ENCODE measurements around the gene APOOL.

APOOL gene

DNA sequence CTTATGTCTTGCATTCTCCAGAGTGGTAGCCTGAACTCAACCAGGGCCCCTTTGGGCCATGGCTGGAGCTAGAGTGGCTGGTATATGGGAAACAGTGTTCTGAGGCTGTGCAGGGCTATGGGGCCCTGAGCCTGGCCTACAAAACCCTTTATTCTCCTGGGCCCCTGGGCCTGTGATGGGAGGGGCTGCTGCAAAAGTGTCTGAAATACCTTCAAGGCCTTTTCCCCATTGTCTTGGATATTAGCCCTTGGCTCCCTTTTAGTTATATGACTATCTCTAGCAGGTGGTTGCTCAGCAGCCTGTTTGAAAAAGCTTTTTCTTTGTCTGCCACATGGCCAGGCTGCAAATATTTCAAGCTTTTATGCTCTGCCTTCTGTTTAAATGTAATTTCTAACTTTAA lies 22.5 kb downstream of the APOOL start:
- in situ Hi-C loops (cut with HindIII; ENCODE audit: low sequenced_read_pairs), result no loop called here

GRCh38 chrX:85029043-85029442 lies 25.4 kb downstream of the APOOL start:
- in situ Hi-C loops (cut with HindIII; ENCODE audit: low sequenced_read_pairs), result no loop called here
- no peak overlapping the region for H3K4me3 ChIP-seq (ENCODE audit: low read depth, low read length)
- TF ChIP-seq, protein P1, sequence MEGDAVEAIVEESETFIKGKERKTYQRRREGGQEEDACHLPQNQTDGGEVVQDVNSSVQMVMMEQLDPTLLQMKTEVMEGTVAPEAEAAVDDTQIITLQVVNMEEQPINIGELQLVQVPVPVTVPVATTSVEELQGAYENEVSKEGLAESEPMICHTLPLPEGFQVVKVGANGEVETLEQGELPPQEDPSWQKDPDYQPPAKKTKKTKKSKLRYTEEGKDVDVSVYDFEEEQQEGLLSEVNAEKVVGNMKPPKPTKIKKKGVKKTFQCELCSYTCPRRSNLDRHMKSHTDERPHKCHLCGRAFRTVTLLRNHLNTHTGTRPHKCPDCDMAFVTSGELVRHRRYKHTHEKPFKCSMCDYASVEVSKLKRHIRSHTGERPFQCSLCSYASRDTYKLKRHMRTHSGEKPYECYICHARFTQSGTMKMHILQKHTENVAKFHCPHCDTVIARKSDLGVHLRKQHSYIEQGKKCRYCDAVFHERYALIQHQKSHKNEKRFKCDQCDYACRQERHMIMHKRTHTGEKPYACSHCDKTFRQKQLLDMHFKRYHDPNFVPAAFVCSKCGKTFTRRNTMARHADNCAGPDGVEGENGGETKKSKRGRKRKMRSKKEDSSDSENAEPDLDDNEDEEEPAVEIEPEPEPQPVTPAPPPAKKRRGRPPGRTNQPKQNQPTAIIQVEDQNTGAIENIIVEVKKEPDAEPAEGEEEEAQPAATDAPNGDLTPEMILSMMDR (IDR thresholded peaks at IDR 0.05; ENCODE audit: low read depth, low read length, missing control alignments), result no peak

More for the DNA sequence above, 22.5 kb downstream of the APOOL start:
- no peak overlapping the region for H3K4me3 ChIP-seq (ENCODE audit: low read depth, low read length)
- TF ChIP-seq, protein P1 (IDR thresholded peaks at IDR 0.05; ENCODE audit: low read depth, low read length, missing control alignments), result no peak
- no peak for DNase-seq (ENCODE audit: low read depth)

GRCh38 chrX:85031505-85031904 lies 27.8 kb downstream of the APOOL start:
- TF ChIP-seq, protein P1 (IDR thresholded peaks at IDR 0.05; ENCODE audit: low read depth, low read length, missing control alignments), result no peak
- in situ Hi-C loops (cut with HindIII; ENCODE audit: low sequenced_read_pairs), result no loop called here

More at GRCh38 chrX:85029043-85029442, 25.4 kb downstream of the APOOL start:
- no peak for DNase-seq (ENCODE audit: low read depth)

GRCh38 chrX:85037114-85037513 lies 33.4 kb downstream of the APOOL start:
- in situ Hi-C loops (cut with HindIII; ENCODE audit: low sequenced_read_pairs), result no loop called here
- no peak overlapping the region for H3K4me3 ChIP-seq (ENCODE audit: low read depth, low read length)
- no peak for DNase-seq (ENCODE audit: low read depth)
- TF ChIP-seq, protein P1 (IDR thresholded peaks at IDR 0.05; ENCODE audit: low read depth, low read length, missing control alignments), result no peak

More at GRCh38 chrX:85031505-85031904, 27.8 kb downstream of the APOOL start:
- no peak overlapping the region for H3K4me3 ChIP-seq (ENCODE audit: low read depth, low read length)
- DNase-seq (ENCODE audit: low read depth), result no peak

GRCh38 chrX:85051627-85052026 lies 48.0 kb downstream of the APOOL start:
- TF ChIP-seq, protein P1 (IDR thresholded peaks at IDR 0.05; ENCODE audit: low read depth, low read length, missing control alignments), result no peak
- no peak overlapping the region for H3K4me3 ChIP-seq (ENCODE audit: low read depth, low read length)
- in situ Hi-C loops (cut with HindIII; ENCODE audit: low sequenced_read_pairs), result no loop called here
- DNase-seq (ENCODE audit: low read depth), result no peak

GRCh38 chrX:85052205-85052604 lies 48.5 kb downstream of the APOOL start:
- in situ Hi-C loops (cut with HindIII; ENCODE audit: low sequenced_read_pairs), result no loop called here
- DNase-seq (ENCODE audit: low read depth), result no peak
- TF ChIP-seq, protein P1 (IDR thresholded peaks at IDR 0.05; ENCODE audit: low read depth, low read length, missing control alignments), result no peak
- no peak overlapping the region for H3K4me3 ChIP-seq (ENCODE audit: low read depth, low read length)
